Caki2 (cell line): ENCODE results near the gene RFX2. TPM values are rescaled to one million over a fixed set of nuclear protein-coding genes. Genes with fewer than 3 reads are reported as not detected.
A peak's percentile ranks its signal among the peaks of the same experiment; 100 is the strongest.
"Not testable (repeated sequence)": the region's sequence is repeated elsewhere in the genome, so short reads cannot be mapped to it uniquely, and the experiment has no call there.

Experiments
- DNase-seq: peaks from one replicate; pipeline ENCODE4 v3.0.0-alpha.2; 2015; ENCODE audit warnings: low read depth
- in situ Hi-C: cut with HindIII; loops from 2 replicates; pipeline ENCODE4 v1.10.0; 2016; ENCODE audit warnings: low sequenced_read_pairs, low pct_unique_long_range_greater_than_20kb, mixed read lengths
- total RNA-seq: library from RNA; depleted of rRNA; stranded (reverse); fragments of >200 nt; shearing (Covaris generic); gene quantifications from 2 replicates; pipeline ENCODE4 v1.2.3, GENCODE V29; 2014; ENCODE audit warnings: low replicate concordance

The RFX2 gene
- total RNA-seq, 1 experiment from 2014 or later, result 2.0 TPM

DNA sequence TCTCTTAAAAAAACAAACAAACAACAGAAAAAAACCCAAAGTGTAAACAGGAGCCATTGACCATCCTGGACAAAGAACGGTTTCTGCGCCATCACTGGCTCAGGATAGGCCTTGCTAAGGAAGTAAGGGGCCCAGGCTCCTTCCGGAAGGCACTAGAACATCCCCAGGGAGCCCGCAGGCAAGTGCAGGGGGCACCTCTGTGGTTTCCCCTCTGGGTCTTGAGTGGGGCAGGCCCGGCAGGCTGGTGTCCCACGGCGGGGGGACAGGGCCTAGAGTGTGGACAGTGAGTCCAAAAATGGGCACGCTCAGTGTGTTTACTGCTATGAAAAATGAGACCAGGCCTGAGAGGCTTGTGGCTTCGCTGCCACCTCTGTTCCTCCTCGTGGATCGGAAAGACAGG lies 117.5 kb downstream of the RFX2 start:
- no peak for DNase-seq
- in situ Hi-C loops, result no loop called here

DNA sequence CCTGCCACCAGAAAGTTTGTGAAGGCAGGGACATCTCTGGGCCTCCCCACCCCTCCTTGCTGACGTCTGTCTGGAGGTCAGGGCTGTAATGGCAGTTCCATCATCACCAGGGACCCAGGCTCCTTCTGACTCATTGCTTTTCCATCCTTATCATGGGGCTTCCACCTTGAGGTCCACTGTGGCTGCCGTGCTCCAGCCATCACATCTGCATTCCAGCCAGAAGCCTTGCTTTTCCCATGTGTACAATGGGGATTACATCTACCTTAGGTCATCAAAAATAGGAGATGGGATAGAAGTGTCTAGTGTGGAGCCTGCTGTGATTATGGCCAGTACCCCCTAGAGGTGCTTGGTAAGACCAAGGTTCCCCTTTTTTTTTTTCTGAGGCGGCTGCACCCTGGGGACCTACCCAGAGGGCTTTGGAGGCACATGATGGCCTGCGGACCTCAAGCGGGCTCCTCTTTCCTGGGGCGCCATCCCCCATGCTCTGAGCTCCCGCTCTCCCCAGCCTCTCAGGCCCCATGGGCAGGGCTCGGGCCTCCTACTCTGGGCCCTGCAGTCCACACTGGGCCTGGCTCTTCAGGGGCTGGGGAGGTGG lies 119.0 kb downstream of the RFX2 start:
- in situ Hi-C loops, result no loop called here
- DNase-seq, result no peak

DNA sequence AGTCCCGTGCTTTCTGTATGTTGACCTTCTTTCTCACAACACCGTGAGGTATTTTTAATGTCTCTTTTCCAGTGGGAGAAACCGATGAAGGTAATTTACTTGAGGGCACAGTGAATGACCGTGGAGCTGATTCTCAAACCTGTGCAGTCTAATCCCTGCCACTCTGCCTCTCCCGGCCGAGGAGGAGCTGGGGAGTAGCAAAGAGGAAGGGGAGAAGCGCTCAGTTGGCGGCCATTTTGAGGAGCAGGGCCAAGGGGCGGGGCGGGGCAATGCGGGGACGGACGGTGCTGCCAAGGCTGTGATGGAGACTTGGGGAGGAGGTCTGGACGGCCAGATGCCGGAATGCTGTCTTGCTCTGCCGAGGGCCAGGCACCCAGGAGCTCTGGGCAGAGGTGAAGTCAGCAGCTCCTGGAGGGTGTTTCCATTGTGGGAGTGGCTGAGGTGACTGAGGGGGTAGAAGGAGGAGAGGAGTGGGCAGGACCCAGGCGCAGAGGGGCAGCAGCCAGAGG lies 120.0 kb downstream of the RFX2 start:
- in situ Hi-C loops, result no loop called here
- peak; percentile 40 for DNase-seq

DNA sequence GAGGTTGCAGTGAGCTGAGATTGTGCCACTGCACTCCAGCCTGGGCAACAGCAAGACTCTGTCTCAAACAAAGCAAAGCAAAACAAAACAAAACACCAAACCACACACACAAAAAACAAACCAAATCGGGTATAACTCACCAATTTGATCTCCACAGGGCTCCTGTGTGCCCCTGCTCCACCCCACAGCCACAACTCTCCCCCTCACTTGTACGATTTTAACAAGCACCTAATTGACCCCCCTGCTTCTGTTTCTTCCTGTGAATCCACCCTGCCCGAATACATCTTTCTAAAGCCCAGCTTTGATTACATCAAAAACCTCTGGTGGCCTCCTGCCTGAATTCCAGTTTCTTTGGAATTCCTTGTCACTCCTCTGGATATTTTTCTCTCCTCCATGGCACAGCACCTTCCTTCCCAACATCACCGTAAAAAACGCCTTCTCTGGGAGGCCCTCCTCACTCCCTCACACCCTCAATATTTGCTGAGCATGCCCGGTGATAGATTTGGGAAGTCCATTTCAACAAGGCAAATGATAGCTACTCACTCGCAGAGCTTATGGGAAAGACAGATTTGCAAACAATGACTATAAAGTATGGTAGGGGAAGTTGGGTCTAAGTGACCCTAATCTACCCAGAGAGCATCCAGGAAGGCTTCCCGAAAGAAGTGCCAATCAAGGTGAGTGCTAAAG lies 120.8 kb downstream of the RFX2 start:
- DNase-seq, result no peak
- in situ Hi-C loops, result no loop called here

DNA sequence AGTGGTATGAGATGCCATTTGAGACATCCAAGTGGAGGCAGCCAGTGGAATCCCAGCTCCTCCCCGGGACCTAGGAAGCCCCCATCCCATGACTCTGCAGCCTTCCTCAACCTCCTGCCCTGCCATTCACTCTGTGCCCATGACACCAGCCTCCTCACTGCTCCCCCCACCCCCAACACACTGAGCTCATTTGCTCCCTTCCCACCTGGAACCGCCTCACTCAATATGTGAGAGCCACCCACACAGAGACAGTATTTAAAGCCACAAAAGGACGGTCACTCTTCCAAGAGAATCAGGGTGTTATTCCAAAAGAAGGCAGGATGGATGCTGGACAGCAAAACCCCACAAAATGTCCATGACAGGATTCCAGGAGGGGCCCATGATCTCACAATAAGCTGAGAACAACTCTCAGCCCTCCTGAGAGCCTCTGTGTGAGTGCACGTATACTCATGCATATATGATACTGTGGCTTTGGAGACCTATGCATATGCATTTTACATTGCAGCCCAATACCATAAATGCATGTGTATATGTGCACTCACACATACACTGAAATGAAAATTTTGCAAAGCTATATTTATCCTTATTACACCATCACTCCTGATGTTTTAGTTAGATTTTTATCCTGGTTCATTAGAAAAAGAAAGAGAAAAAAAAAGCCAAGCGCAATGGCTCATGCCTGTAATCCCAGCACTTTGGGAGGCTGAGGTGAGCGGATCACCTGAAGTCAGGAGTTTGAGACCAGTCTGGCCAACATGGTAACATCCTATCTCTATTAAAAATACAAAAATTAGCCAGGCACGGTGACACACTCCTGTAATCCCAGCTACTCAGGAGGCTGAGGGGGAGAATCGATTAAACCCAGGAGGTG lies 121.5 kb downstream of the RFX2 start:
- no peak for DNase-seq
- in situ Hi-C loops, result no loop called here

DNA sequence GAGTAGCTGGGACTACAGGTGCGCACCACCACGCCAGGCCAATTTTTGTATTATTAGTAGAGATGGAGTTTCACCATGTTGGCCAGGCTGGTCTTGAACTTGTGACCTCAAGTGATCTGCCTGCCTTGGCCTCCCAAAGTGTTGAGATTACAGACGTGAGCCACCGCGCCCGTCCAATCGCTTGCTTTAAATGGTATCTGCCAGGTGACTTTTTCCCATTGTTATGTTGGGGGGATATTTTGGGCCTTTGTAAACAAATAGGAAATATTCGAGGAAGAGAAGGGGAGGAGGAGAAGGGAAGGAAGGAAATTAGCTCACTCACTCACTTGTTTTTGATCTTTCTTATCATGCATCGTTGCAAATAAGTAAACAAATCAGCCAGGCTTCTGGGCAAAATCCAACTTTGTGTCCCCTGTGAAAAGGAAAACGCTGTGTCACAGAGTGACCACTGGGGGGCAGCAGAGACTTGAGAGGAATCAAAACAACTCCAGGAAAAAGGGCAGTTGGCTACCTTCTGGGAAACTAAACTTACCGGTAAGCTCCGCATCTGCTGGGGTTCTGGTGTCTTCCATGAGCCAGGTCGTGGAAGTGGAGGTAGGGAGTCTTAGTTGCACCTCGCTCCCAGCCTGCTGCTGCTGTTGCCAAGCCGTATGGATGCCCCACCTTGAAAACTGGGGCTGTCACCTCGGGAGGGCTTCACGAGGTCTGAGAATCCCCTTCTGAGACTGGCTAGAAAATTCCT lies 123.1 kb downstream of the RFX2 start:
- in situ Hi-C loops, result no loop called here
- peak; percentile 70 for DNase-seq

DNA sequence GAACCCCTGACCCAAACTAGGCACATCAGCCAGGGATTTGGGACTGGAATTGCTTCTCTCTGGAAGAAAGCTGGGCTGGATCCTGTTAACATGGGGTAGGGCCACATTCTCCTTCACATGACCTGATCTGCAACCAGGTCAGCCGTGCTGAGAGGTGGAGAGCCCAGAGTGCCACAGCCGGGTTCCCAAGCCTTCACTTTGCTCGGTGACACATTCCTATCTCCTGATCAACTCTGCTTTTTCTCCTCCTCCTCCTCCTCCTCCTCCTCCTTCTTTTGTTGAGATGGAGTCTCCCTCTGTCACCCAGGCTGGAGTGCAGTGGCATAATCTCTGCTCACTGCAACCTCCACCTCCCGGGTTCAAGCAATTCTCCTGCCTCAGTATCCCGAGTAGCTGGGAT lies 124.5 kb downstream of the RFX2 start:
- DNase-seq, in situ Hi-C loops: not testable (repeated sequence)

DNA sequence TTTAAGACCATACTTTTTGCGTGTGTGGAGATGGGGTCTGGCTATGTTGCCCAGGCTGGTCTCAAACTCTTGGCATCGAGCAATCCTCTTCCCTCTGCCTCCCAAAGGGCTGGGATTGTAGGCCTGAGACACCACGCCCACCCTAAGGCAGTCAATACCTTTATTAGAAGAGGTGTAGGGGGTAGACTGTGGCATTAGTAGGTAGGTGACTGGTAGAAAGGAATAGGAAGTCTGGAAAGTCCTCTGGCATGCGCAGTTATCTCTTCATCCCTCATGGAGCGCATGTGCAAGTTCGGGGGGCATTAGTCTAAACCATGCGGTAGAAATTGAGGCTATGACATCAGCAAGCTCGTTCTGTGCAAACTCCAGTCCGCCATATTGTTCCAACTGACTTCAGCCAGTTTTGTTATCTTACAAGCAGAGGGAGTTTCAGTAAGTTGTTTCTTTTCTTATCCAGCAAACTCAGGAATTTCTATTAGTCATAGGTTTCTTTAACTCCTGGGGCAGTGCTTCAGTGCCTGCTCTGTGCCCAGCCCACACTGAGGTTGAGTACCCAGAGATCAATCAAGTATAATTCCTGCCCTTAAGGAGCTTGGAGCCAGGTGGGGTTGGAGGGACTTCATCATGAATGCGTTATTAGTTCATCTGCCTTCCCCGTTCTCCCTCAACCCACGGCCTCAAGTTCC lies 125.1 kb downstream of the RFX2 start:
- in situ Hi-C loops, result no loop called here
- peak; percentile 77 for DNase-seq

DNA sequence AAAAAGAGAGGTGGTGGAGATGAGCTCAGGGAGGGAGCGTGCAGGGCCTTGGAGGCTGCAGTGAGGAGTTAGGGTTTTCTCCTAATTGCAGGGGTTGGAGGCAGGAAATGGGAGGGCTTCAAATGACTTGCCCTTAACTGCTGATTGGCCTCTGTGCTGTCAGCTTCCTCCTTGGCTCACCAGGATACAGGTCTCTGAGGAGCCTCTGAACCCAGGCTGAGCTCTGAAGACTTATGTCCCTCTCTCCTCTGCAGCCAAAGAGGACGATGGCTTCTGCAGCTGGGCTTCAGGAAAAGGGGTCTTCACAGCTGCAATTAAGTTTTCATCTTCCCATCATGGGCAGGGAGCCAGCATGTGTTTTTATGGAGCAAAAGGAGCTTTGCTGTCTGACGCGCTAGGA lies 125.7 kb downstream of the RFX2 start:
- in situ Hi-C loops, result no loop called here
- DNase-seq, result no peak

DNA sequence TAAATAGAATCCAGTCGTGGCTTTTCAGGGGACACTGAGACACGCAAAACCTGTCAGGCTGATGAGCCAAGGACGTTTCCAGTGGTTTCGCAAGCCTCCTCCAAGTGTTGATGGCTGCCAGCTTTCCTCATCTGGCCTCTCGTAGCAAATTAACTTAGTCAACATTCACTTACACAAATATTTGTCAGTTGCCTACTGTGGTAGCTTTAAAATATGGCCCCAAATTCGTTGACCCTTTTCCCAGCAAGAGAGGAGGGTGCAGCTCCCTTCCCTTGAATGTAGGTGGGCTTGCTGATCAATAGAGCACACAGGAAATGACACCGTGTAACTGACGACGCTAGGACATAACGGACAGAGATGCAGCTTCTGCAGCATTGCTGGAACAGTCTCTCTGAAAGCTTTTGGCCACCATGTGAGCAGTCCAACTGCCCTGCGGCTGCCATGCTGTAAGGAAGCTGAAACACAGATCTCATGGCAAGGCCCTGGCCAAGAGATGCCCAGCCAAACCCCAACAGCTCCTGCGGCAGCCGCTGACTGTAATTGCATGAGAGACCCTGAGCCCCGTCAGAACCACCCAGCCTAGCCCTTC lies 126.8 kb downstream of the RFX2 start:
- no peak for DNase-seq
- in situ Hi-C loops, result no loop called here

DNA sequence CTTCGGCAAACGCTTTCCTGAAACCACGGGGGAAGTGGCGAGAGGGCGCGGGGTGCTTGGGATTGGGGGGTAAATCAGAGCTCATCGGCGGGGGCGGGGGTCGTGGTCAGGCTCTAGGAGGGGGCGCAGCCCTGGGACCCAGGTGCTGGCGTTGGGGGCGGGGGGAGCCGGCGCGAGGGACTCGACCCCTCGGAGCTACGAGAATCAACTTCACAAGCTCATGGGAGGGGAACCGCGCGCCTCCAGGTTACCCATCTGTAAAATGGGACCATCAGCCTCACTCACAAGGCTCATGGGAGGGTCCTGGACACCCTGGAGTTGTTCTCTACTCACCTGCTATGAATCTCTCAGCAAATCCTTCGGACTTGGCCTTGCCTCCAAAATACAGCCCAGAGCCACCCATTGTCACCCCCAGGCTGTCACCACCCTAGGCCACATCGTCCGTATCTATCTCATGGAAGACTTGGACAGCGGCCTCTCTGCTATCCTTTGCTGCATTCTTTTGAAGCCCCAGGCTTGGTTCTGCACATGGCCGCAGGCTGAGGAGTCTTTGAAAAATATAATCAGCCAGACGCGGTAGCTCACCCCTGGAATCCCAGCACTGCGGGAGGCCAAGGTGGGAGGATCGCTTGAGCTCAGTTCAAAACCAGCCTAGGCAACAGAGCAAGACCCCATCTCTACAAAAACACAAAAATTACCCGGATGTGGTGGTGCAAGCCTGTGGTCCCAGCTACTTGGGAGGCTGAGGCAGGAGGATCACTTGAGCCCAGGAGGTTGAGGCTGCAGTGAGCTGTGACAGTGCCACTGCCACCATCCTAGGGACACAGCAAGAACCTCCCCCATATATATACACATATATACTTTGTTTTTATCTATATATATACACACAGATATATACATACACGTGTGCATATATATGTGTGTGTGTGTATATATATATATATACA lies 131.4 kb downstream of the RFX2 start:
- in situ Hi-C loops, result no loop called here
- DNase-seq, result no peak

DNA sequence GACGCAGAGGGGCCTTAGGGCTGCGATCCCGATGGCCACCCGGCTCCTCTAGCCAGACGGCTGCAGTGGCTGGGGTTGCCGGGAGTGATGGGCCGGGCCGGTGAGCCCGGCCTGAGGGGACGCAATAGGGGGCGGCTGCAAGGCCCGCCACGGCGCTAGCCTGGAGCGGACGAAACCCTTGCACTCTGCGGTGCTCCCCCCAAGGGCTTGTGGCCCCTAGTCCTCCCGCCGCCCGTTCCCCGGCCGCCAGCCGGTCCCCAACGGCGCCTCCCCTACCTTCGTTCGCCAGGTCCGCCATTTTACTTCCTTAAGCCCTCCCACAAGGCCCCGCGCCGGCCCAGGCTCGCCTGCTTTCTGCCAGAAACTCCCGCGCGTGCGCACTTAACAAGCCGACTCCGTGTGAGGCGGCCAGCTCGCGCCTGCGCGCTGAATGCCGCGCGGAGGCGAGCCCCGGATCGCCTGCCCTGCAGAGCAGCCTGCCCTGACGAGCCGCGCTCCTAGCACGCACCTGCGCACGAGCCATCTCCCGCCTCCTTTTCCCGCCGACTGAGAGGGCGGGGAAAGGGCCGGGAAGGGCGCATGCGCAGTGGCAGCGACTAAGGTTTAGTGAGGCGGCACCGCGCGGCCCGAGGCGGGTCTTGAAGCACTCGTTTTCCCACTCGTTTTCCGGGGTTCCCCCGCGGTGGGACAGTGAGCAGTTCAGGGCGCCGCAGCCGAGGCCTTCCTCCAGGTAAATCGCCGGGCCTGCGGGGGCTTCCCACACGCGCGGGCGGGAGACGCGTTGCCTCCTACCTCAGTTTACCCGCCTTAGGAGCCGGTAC lies 132.3 kb downstream of the RFX2 start, which contains the start of gene RANBP3:
Gene RANBP3, minus strand, starts transcription at position 356 of the 821 bp plus-strand sequence. Its CDS starts 58 bp downstream, at position 298.
- in situ Hi-C loops, result no loop called here
- peak; percentile 95 for DNase-seq

DNA sequence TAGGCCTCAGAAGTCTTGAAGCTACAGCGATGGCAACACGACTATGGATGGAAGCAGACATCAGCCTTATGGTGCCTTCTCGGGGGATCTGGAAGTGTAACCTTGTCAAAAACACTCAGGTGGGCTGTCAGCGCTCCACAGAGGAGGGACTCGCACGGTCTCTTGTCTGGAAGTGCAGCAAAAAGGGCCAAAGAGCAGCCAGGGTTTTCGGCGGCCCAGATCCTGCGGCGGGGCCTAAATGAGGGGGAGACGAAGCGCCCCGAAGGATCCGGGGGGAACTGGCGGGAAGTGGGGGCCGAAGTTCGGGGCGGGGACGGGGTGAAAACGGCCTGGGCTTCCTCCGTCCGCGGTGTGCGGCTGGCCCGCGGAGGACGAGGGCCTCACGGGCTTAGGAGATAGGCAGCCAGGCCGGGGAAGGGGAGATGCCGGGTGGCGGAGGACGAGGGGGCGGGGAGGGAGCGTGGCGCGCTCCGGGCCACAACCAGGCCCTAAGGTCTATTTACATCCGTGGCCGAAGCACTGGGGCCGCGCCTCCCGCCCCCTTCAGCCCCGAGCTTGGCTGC lies 133.0 kb downstream of the RFX2 start:
- in situ Hi-C loops, result no loop called here
- DNase-seq, result no peak

DNA sequence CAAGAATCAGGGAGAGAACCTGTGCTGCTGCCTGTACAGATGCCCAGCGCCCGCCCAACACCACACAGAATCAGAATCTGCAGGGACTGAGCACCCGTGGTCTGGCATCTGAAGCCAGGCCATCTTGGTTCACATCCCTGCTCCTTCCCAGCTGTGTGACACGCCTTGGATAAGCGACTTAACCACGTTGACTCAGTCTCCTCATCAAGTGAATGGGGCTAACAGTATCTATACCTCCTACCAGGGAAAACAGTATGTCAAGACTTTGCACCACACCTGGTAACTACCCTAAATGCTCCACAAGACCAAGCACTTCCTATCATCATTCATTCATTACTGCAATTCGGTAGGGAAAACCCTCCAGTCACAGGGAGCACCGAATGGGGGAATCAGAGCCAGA lies 133.5 kb downstream of the RFX2 start:
- DNase-seq, result no peak
- in situ Hi-C loops, result no loop called here

DNA sequence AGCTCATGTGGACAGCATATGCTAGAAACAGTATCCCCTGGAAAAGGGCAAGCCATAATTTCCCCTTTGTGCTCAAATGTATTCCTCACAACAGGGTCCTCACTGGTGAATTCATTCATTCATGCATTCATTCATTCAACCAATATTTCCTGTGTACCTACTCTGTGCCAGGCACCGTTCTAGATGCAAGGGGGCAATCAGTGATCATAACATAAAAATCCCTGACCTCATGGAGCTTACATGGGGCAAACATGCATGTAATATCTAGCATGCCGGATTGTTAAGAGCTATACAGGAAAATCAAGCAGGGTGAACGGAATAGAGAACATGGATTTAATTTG lies 134.9 kb downstream of the RFX2 start:
- no peak for DNase-seq
- in situ Hi-C loops, result no loop called here
